Neural cell (in vitro differentiated cells): ENCODE measurements around the gene PDE7B.

ENCODE experiments used
- EZH2 ChIP-seq: fragments of 200-600, 300-800 bp; shearing (Covaris generic), sonication (generic); IDR thresholded peaks from 2 replicates; pipeline ENCODE4 v1.6.1; 2014; ENCODE audit warnings: antibody characterized with exemption, low read length, borderline replicate concordance, mild to moderate bottlenecking; ENCODE audit not compliant: insufficient read depth, poor library complexity, severe bottlenecking
- MXI1 ChIP-seq: fragments of 450-650 bp; conservative IDR thresholded peaks from 2 replicates; pipeline ENCODE4 v1.6.1; 2014; ENCODE audit warnings: antibody characterized with exemption, mild to moderate bottlenecking; ENCODE audit not compliant: poor library complexity, severe bottlenecking
- POLR2AphosphoS5 ChIP-seq: IDR thresholded peaks from 2 replicates; pipeline ENCODE4 v1.6.1; 2012
- REST ChIP-seq: IDR thresholded peaks from 2 replicates; pipeline ENCODE4 v1.6.1; 2012; ENCODE audit warnings: borderline replicate concordance
- SMC3 ChIP-seq: fragments of 450-650 bp; conservative IDR thresholded peaks from 2 replicates; pipeline ENCODE4 v1.6.1; 2014; ENCODE audit warnings: antibody characterized with exemption, mild to moderate bottlenecking, moderate library complexity; ENCODE audit not compliant: poor library complexity
- TAF1 ChIP-seq: IDR thresholded peaks from 2 replicates; pipeline ENCODE4 v1.6.1; 2012; ENCODE audit warnings: low read depth
- TF ChIP-seq, protein P1 (sequence below): fragments of 450-650 bp; IDR thresholded peaks from 2 replicates; pipeline ENCODE4 v1.5.1; 2014; ENCODE audit warnings: antibody characterized with exemption, mild to moderate bottlenecking, moderate library complexity; ENCODE audit not compliant: poor library complexity, severe bottlenecking

DNA sequence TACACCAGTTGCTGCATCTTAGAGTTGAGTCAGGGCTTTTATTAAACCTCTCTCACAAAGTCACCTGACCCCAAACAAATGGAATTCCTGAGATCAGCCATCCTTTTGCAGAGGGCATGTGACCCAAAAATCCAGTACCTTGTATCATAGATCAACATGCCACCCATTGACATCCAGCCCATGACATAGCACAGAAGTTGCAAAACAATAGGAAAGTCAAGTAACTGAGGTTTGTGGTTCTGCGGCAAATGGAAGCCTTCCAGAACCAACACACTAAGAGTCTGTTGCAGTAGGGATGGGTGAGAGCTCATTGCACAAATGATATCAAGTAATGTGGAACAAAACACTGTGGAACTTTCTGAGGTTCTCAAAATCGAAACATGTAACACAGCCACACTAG lies 111.2 kb downstream of the PDE7B start:
- TF ChIP-seq, protein P1, sequence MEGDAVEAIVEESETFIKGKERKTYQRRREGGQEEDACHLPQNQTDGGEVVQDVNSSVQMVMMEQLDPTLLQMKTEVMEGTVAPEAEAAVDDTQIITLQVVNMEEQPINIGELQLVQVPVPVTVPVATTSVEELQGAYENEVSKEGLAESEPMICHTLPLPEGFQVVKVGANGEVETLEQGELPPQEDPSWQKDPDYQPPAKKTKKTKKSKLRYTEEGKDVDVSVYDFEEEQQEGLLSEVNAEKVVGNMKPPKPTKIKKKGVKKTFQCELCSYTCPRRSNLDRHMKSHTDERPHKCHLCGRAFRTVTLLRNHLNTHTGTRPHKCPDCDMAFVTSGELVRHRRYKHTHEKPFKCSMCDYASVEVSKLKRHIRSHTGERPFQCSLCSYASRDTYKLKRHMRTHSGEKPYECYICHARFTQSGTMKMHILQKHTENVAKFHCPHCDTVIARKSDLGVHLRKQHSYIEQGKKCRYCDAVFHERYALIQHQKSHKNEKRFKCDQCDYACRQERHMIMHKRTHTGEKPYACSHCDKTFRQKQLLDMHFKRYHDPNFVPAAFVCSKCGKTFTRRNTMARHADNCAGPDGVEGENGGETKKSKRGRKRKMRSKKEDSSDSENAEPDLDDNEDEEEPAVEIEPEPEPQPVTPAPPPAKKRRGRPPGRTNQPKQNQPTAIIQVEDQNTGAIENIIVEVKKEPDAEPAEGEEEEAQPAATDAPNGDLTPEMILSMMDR: no peak
- TF ChIP-seq TAF1 (no peak), EZH2 (no peak), SMC3 (no peak), MXI1 (no peak), REST (no peak), POLR2AphosphoS5 (no peak)
